ENCODE results near the gene MS4A5.

The MS4A5 gene

DNA sequence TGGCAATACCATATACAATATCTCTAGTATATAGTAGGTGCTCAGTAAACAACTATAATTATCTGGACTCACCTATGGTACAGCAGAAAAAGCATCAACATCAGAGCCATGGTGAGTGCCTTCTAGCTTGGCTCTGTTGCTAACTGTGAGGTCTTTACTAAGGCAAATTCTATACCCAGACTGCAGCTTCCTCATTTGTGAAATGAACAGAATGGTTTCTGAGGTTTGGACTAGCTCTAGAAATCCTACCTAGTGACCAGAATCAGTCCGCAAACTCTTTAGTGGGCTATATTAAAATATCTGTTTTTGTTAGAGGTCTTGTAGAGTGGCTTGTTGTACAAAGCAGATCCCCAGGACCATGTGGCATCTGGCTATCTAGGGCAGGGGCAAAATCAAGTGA, 30.0 kb downstream of the MS4A5 start:
- in situ Hi-C loops (cut with HindIII; ENCODE audit: low pct_ligation_motif_present, low pct_unique_long_range_greater_than_20kb, low sequenced_read_pairs) = no loop called here

DNA sequence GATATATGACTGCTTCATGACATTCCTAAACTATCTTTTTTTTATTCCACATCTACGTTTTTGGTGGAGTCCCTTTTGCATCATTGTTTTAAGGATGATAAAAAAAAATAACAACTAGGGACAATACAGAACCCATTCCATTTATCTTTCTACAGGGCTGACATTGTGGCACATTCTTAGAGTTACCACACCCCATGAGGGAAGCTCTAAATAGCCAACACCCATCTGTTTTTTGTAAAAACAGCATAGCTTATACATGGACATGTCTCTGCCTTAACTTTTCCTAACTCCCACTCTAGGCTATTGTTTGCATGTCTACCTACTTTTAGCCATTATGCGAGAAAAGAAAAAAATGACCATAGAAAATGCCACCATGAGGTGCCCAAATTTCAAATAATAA, 39.5 kb downstream of the MS4A5 start:
- in situ Hi-C loops (cut with HindIII; ENCODE audit: low pct_ligation_motif_present, low pct_unique_long_range_greater_than_20kb, low sequenced_read_pairs) = no loop called here
- DNase-seq = no peak

More for the DNA sequence above, 30.0 kb downstream of the MS4A5 start:
- no peak for DNase-seq

DNA sequence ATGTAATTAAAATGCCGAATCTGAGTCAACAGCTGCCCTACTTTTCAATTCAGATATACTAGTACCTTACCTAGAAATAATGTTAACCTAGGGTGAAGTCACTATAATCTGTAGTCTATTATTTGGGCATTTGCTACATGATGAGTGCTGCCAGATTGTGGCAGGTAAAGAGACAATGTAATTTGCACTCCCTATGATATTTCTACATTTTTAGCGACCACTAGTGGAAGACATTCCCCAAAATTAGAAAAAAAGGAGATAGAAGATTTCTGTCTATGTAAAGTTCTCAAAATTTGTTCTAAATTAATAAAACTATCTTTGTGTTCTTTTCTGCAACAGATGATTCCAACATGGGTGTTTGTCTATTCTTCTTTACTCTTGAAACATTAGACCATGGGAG, 40.4 kb downstream of the MS4A5 start:
- DNase-seq = no peak

DNA sequence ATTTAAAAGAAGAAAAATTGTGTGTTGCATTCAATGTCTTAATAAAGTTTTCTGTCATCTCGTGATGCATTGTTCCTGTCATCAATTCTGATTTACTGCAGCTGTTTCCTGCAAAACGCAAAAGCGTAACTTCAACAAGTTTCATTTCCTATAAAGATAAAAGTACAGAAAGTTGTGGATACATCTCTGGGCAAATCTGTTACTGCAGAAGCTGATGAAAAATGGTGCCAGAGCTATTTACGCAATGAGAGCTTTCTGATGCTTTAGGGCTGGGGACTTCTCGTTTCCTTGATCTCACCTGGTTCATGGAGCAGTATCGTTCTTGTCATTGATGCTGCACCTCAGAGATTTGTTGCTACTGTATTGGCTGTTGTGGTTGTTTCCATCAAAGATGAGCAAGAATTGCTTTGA, 47.7 kb downstream of the MS4A5 start:
- no peak for DNase-seq
- in situ Hi-C loops (cut with HindIII; ENCODE audit: low pct_ligation_motif_present, low pct_unique_long_range_greater_than_20kb, low sequenced_read_pairs) = no loop called here

More for the DNA sequence above, 40.4 kb downstream of the MS4A5 start:
- in situ Hi-C loops (cut with HindIII; ENCODE audit: low pct_ligation_motif_present, low pct_unique_long_range_greater_than_20kb, low sequenced_read_pairs) = no loop called here

DNA sequence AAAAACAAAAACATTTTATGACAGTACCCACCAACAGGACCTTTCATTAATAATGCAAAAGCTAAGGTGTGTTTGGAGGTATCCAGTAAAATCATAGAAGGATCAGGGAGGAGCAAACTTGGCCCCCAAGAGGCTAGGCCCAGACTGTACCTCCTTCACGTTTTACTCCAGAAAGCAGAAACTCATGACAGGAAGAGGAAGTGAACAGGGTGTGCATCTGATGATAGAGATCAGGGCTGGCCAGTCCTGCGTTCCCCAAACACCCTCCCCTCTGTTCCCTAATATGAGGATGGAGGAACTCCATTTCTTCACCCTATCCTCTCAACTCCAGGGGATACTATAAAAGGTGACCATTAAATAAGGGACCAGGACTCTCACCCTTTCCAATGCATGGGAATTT, 53.0 kb downstream of the MS4A5 start:
- in situ Hi-C loops (cut with HindIII; ENCODE audit: low pct_ligation_motif_present, low pct_unique_long_range_greater_than_20kb, low sequenced_read_pairs) = no loop called here
- DNase-seq = no peak

DNA sequence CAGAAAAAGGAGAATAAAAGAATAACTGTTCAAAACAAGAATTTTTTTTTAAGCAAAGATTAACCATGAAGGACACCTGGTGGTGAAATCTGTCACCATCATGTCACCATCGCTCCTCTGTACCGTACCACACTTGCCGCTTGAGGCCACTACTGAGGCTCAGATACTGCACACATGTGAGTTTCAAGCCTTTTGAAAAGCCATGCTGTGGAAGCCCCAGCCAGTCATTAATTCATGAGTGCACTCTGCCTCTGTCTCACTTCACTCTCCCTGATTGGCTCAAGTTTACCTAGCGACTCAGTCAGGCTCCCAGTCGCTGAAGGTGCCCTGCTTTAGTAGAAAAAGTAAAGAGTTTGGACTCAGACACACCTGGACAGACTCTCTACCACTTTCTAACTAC, 56.6 kb downstream of the MS4A5 start:
- in situ Hi-C loops (cut with HindIII; ENCODE audit: low pct_ligation_motif_present, low pct_unique_long_range_greater_than_20kb, low sequenced_read_pairs) = no loop called here
- peak; percentile 8 for DNase-seq

DNA sequence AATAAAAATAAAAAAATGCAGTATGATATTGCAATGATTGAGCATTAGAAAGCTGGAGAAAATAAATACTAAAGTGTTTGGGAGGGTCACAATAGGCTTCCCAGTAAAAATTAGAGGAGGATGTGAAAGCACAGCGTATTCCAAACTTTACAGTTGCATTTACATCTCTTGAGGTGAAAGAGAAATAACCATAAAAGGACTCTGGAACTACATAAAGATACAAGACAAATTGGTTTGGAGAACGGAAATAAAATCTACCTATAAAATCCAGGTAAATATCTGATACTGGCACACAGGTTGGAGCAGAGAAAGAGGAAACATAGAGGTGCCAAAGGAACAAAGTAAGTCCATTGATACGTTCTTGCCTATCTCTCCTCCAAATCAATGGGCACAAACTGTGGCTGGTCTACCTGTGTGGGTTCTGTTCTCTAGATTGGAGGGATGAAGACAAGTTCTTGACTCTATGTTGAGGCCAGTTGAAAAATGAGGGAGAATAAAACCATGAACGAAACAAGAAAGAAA, 63.2 kb downstream of the MS4A5 start, which contains the start of gene MS4A12:
Gene MS4A12, plus strand, starts transcription at position 291 of the 522 bp plus-strand sequence. CDS start 4,541 bp downstream, outside the sequence.
- DNase-seq = no peak
- in situ Hi-C loops (cut with HindIII; ENCODE audit: low pct_ligation_motif_present, low pct_unique_long_range_greater_than_20kb, low sequenced_read_pairs) = no loop called here

DNA sequence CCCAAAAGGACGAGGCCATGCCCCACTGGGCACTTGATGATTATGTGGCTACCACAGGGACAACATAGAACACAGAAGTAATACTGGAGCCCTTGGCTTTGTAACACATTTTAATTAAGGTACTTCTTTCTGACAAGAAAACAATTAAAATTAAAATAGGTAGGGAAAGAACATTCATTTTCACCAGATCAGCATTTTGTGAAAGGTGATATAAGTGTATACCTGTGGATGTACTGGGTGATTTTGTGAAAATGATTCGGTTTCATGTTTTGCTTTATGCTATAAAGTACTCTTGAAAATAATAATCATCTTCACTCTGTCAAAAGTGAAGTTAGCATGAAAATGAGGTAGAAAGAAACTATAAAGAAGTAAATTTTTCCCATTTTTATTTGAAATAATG, 64.1 kb downstream of the MS4A5 start:
- in situ Hi-C loops (cut with HindIII; ENCODE audit: low pct_ligation_motif_present, low pct_unique_long_range_greater_than_20kb, low sequenced_read_pairs) = no loop called here
- DNase-seq = no peak

Measured in ACHN (cell line).